Tibial artery (tissue), 4 donors: ENCODE measurements around the gene TNFRSF8.
"Not testable (repeated sequence)": the region's sequence is repeated elsewhere in the genome, so short reads cannot be mapped to it uniquely, and the experiment has no call there.

Source experiments
- DNase-seq, 2 donors: peaks; one replicate each; pipeline ENCODE4 v3.0.0-alpha.2; 2019
- H3K27ac ChIP-seq, 2 donors: fragments of 200-600 bp; sonication (generic) in 1 of 2; 1 replicate in 1 of 2; 2 replicates in 1 of 2; pipeline ENCODE4 v1.5.1; 2018 to 2019; ENCODE audit warnings: mild to moderate bottlenecking in 1 of 2
- H3K27me3 ChIP-seq, 2 donors: fragments of 200-600 bp; sonication (generic) in 1 of 2; one replicate each; pipeline versions ENCODE4 v1.5.1 to v1.6.0; 2016 to 2019
- H3K36me3 ChIP-seq, 3 donors: fragments of 200-600 bp; sonication (generic) in 2 of 3; one replicate each; pipeline ENCODE4 v1.5.1; 2016 to 2019; ENCODE audit warnings: mild to moderate bottlenecking in 2 of 3
- H3K4me1 ChIP-seq, 4 donors: fragments of 200-600 bp; sonication (generic) in 2 of 4; 1 replicate in 3 of 4; 2 replicates in 1 of 4; pipeline ENCODE4 v1.5.1; 2016 to 2019
- H3K4me3 ChIP-seq, 2 donors: fragments of 200-600 bp; sonication (generic) in 1 of 2; 1 replicate in 1 of 2; 2 replicates in 1 of 2; pipeline ENCODE4 v1.5.1; 2018 to 2019; ENCODE audit warnings: mild to moderate bottlenecking in 2 of 2
- H3K9me3 ChIP-seq, 3 donors: fragments of 200-600 bp; sonication (generic) in 1 of 3; one replicate each; pipeline ENCODE4 v1.5.1; 2016 to 2019
- CTCF ChIP-seq, 2 experiments: fragments of 200-600 bp in 1 of 2; fragments of 450-650 bp in 1 of 2; IDR thresholded peaks; one replicate each; pipeline ENCODE4 v1.5.1; 2017 to 2019; ENCODE audit warnings: antibody characterized with exemption in 2 of 2, mild to moderate bottlenecking in 1 of 2, moderate library complexity in 1 of 2
- intact Hi-C: fragments of 100-400 bp; cut with DNase I; formaldehyde crosslinking; loops from one replicate; pipeline ENCODE4 v1.15.0; 2023; ENCODE audit warnings: low total_unique reads

TNFRSF8 gene

GRCh38 chr1:12034381-12034801, 28.7 kb upstream of the TNFRSF8 start:
- H3K27me3 ChIP-seq, result no peaks in the 10 kb centered on the region
- H3K9me3 ChIP-seq, result no peaks in the 10 kb centered on the region
- TF ChIP-seq CTCF (IDR thresholded peaks at IDR 0.05), result no peak
- H3K4me3 ChIP-seq, result no peak overlapping the region
- peaks cover 0 to 6% (median 1%) of the 10 kb centered on the region in 4 donors for H3K4me1 ChIP-seq
- intact Hi-C loops, result no loop called here
- H3K36me3 ChIP-seq, result peaks cover 3 to 26% (median 19%) of the 10 kb centered on the region in 3 donors
- no peak for DNase-seq
- no peak overlapping the region for H3K27ac ChIP-seq

- Histone ChIP-seq H3K27me3 (no peaks in the 10 kb centered on the region), H3K9me3 (no peaks in the 10 kb centered on the region), H3K36me3 (peaks cover 0 to 17% (median 11%) of the 10 kb centered on the region in 3 donors), H3K27ac (no peak overlapping the region), H3K4me3 (no peak overlapping the region), H3K4me1 (peaks cover 0 to 6% (median 1%) of the 10 kb centered on the region in 4 donors)
- intact Hi-C loops, result no loop called here
- no peak for TF ChIP-seq CTCF (IDR thresholded peaks at IDR 0.05)
- DNase-seq, result no peak
Observed at GRCh38 chr1:12035312-12035711, 27.8 kb upstream of the TNFRSF8 start.

DNA sequence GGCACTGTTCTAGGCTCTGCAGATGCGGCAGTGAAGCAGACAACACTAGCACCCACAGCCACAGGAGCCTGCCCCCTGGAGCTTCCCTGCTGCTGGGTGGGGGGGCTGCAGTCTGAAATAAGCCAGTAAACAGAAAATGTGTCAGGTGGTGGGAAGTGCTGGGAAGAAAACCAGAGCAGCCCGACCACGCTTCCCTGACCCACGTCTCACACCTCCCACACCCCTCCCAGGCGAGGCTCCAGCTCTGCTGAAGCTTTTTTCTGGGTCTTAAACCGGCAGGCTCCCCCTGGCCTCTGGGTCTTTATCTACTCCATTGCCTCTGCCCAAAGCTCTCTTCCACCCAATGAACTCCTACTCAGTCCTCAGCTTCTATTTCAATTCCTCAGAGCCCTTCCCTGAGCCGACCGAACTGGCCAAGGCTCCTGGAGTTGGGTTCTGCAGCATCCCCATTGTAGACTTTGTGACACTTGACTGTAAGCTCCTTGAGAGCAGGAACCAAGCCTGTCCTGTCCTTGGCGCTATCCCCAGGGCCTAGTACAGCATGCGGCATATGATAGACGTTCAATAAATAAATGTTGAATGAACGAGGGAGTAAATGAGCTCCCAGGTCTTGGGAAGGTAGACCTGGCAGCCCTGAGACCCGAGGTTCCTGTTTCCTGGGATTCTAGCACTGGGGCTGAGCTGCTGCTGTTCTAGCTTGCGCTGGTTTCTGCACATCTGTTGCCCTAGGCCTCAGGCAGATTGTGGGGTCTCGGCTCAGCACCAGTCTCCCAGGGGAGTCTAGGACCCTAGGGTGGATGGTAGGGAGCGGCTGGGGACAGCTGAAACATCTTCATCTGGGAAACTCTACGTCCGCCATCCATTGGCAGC, 25.4 kb upstream of the TNFRSF8 start:
- no peaks in the 10 kb centered on the region for H3K9me3 ChIP-seq
- H3K4me3 ChIP-seq, result no peak overlapping the region
- DNase-seq, result no peak
- no peak for TF ChIP-seq CTCF (IDR thresholded peaks at IDR 0.05)
- no peaks in the 10 kb centered on the region for H3K27me3 ChIP-seq
- H3K27ac ChIP-seq, result no peak overlapping the region
- peaks cover 0 to 6% (median 1%) of the 10 kb centered on the region in 4 donors for H3K4me1 ChIP-seq
- no peaks in the 10 kb centered on the region for H3K36me3 ChIP-seq
- intact Hi-C loops, result no loop called here

- Histone ChIP-seq H3K9me3 (no peaks in the 10 kb centered on the region), H3K4me1 (peaks cover 0 to 6% (median 1%) of the 10 kb centered on the region in 4 donors), H3K27me3 (no peaks in the 10 kb centered on the region), H3K36me3 (no peaks in the 10 kb centered on the region), H3K4me3 (no peak overlapping the region), H3K27ac (no peak overlapping the region)
- intact Hi-C loops, result no loop called here
- TF ChIP-seq CTCF (IDR thresholded peaks at IDR 0.05), result no peak
- DNase-seq, result no peak
Observed at GRCh38 chr1:12038356-12039163, 24.5 kb upstream of the TNFRSF8 start.

GRCh38 chr1:12039164-12039525, 24.0 kb upstream of the TNFRSF8 start:
- no peak for DNase-seq
- no peak for TF ChIP-seq CTCF (IDR thresholded peaks at IDR 0.05)
- intact Hi-C loops, result no loop called here
- Histone ChIP-seq H3K36me3 (no peaks in the 10 kb centered on the region), H3K4me1 (peaks cover 0 to 3% (median under 1%) of the 10 kb centered on the region in 4 donors), H3K27me3 (no peaks in the 10 kb centered on the region), H3K9me3 (no peaks in the 10 kb centered on the region), H3K4me3 (no peak overlapping the region), H3K27ac (no peak overlapping the region)

DNA sequence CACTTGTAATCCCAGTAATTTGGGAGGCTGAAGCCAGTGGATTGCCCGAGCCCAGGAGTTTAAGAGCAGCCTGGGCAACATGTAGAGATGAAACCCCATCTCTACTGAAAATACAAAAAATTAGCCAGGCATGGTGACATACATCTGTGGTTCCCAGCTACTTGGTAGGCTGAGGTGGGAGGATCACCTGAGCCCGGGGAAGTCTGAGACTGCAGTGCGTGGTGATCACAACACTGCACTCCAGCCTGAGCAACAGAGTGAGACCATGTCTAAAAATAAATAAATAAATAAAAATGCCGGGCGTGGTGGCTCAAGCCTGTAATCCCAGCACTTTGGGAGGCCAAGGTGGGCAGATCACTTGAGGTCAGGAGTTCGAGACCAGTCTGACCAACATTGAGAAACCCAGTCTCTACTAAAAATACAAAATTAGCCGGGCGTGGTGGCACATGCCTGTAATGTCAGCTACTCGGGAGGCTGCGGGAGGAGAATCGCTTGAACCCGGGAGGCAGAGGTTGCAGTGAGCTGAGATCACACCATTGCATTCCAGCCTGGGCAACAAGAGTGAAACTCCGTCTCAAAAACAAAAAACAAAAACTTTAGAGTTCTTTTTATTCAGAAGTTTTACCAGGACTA, 23.2 kb upstream of the TNFRSF8 start:
- H3K4me3 ChIP-seq, H3K9me3 ChIP-seq, H3K27ac ChIP-seq, DNase-seq, H3K36me3 ChIP-seq, H3K4me1 ChIP-seq, intact Hi-C loops, H3K27me3 ChIP-seq: not testable (repeated sequence)
